Measurements from ENCODE around the gene TLNRD1.
"Not testable (repeated sequence)": the region's sequence is repeated elsewhere in the genome, so short reads cannot be mapped to it uniquely, and the experiment has no call there.

Gene TLNRD1

GRCh38 chr15:81000624-81001151 lies at the start of gene TLNRD1:
TSS of gene TLNRD1 (plus strand) at chr15:81000923. CDS start at chr15:81002272, 1,349 bp downstream.
- Mint-ChIP-seq H3K27ac (peak within 1 kb of the TSS; percentile 98), H3K36me3 (ENCODE audit: low read depth) (peaks cover 39% of the 10 kb centered on the region), H3K27me3 (no peaks in the 10 kb centered on the region), H3K9me3 (peaks cover 3% of the 10 kb centered on the region), H3K4me3 (peak within 1 kb of the TSS; percentile 94), H3K4me1 (ENCODE audit: low read depth) (peaks cover 51% of the 10 kb centered on the region)
- peak; percentile 88 for DNase-seq

GRCh38 chr15:80951941-80952340 lies 48.8 kb upstream of the TLNRD1 start:
- Mint-ChIP-seq H3K36me3 (ENCODE audit: low read depth) (peaks cover 69% of the 10 kb centered on the region), H3K4me3 (no peak overlapping the region), H3K9me3 (no peaks in the 10 kb centered on the region)

GRCh38 chr15:80953001-80953952 lies 47.4 kb upstream of the TLNRD1 start:
- Mint-ChIP-seq H3K4me1 (ENCODE audit: low read depth) (peaks cover 22% of the 10 kb centered on the region), H3K27ac (no peak overlapping the region), H3K9me3 (no peaks in the 10 kb centered on the region), H3K4me3 (no peak overlapping the region), H3K36me3 (ENCODE audit: low read depth) (peaks cover 66% of the 10 kb centered on the region), H3K27me3 (no peaks in the 10 kb centered on the region)
- no peak for DNase-seq

More at GRCh38 chr15:80951941-80952340, 48.8 kb upstream of the TLNRD1 start:
- H3K27me3 Mint-ChIP-seq, result no peaks in the 10 kb centered on the region
- peaks cover 14% of the 10 kb centered on the region for H3K4me1 Mint-ChIP-seq (ENCODE audit: low read depth)
- DNase-seq, result no peak
- no peak overlapping the region for H3K27ac Mint-ChIP-seq

- H3K9me3 Mint-ChIP-seq, result no peaks in the 10 kb centered on the region
- peaks cover 66% of the 10 kb centered on the region for H3K36me3 Mint-ChIP-seq (ENCODE audit: low read depth)
- H3K27ac Mint-ChIP-seq, result no peak overlapping the region
- no peak for DNase-seq
- no peaks in the 10 kb centered on the region for H3K27me3 Mint-ChIP-seq
- peaks cover 27% of the 10 kb centered on the region for H3K4me1 Mint-ChIP-seq (ENCODE audit: low read depth)
- H3K4me3 Mint-ChIP-seq, result no peak overlapping the region
Measured at GRCh38 chr15:80953953-80954778, 46.6 kb upstream of the TLNRD1 start.

GRCh38 chr15:80955571-80956452 lies 44.9 kb upstream of the TLNRD1 start:
- peak; percentile 63 for DNase-seq
- H3K27me3 Mint-ChIP-seq, H3K9me3 Mint-ChIP-seq, H3K4me3 Mint-ChIP-seq: not testable (repeated sequence)
- Mint-ChIP-seq H3K36me3 (ENCODE audit: low read depth) (peaks cover 66% of the 10 kb centered on the region), H3K27ac (peak overlapping the region; percentile 76), H3K4me1 (ENCODE audit: low read depth) (peaks cover 27% of the 10 kb centered on the region)

- H3K36me3 Mint-ChIP-seq (ENCODE audit: low read depth), result peaks cover 58% of the 10 kb centered on the region
- H3K27me3 Mint-ChIP-seq, result no peaks in the 10 kb centered on the region
- peaks cover 38% of the 10 kb centered on the region for H3K4me1 Mint-ChIP-seq (ENCODE audit: low read depth)
- DNase-seq, result no peak
- H3K9me3 Mint-ChIP-seq, result no peaks in the 10 kb centered on the region
- H3K4me3 Mint-ChIP-seq, result no peak overlapping the region
- H3K27ac Mint-ChIP-seq, result no peak overlapping the region
Measured at GRCh38 chr15:80957556-80957955, 43.2 kb upstream of the TLNRD1 start.

- Mint-ChIP-seq H3K9me3 (no peaks in the 10 kb centered on the region), H3K4me3 (no peak overlapping the region), H3K36me3 (ENCODE audit: low read depth) (peaks cover 58% of the 10 kb centered on the region), H3K27ac (no peak overlapping the region), H3K4me1 (ENCODE audit: low read depth) (peaks cover 42% of the 10 kb centered on the region), H3K27me3 (no peaks in the 10 kb centered on the region)
- DNase-seq, result no peak
Measured at GRCh38 chr15:80957976-80958375, 42.7 kb upstream of the TLNRD1 start.

- Mint-ChIP-seq H3K36me3 (ENCODE audit: low read depth) (peaks cover 62% of the 10 kb centered on the region), H3K27ac (no peak overlapping the region), H3K4me1 (ENCODE audit: low read depth) (peaks cover 48% of the 10 kb centered on the region), H3K9me3 (no peaks in the 10 kb centered on the region), H3K4me3 (no peak overlapping the region), H3K27me3 (no peaks in the 10 kb centered on the region)
- DNase-seq, result no peak
Measured at GRCh38 chr15:80958818-80959495, 41.8 kb upstream of the TLNRD1 start.

- peaks cover 81% of the 10 kb centered on the region for H3K36me3 Mint-ChIP-seq (ENCODE audit: low read depth)
- H3K4me3 Mint-ChIP-seq, H3K27me3 Mint-ChIP-seq, H3K9me3 Mint-ChIP-seq, DNase-seq, H3K27ac Mint-ChIP-seq: not testable (repeated sequence)
- H3K4me1 Mint-ChIP-seq (ENCODE audit: low read depth), result peaks cover 28% of the 10 kb centered on the region
Measured at GRCh38 chr15:80965454-80965853, 35.3 kb upstream of the TLNRD1 start.

GRCh38 chr15:80966431-80967197 lies 34.1 kb upstream of the TLNRD1 start:
- Mint-ChIP-seq H3K36me3 (ENCODE audit: low read depth) (peaks cover 78% of the 10 kb centered on the region), H3K27ac (no peak overlapping the region)

GRCh38 chr15:80967451-80967850 lies 33.3 kb upstream of the TLNRD1 start:
- H3K4me1 Mint-ChIP-seq (ENCODE audit: low read depth), result peaks cover 22% of the 10 kb centered on the region
- no peak for DNase-seq
- H3K9me3 Mint-ChIP-seq, result no peaks in the 10 kb centered on the region
- peaks cover 84% of the 10 kb centered on the region for H3K36me3 Mint-ChIP-seq (ENCODE audit: low read depth)
- no peak overlapping the region for H3K4me3 Mint-ChIP-seq
- H3K27me3 Mint-ChIP-seq, result no peaks in the 10 kb centered on the region
- no peak overlapping the region for H3K27ac Mint-ChIP-seq

More at GRCh38 chr15:80966431-80967197, 34.1 kb upstream of the TLNRD1 start:
- H3K9me3 Mint-ChIP-seq, result no peaks in the 10 kb centered on the region
- H3K4me3 Mint-ChIP-seq, result no peak overlapping the region
- DNase-seq, result no peak
- peaks cover 30% of the 10 kb centered on the region for H3K4me1 Mint-ChIP-seq (ENCODE audit: low read depth)
- H3K27me3 Mint-ChIP-seq, result no peaks in the 10 kb centered on the region

- H3K9me3 Mint-ChIP-seq, result no peaks in the 10 kb centered on the region
- H3K27ac Mint-ChIP-seq, result peak overlapping the region; percentile 14
- H3K36me3 Mint-ChIP-seq (ENCODE audit: low read depth), result peaks cover 82% of the 10 kb centered on the region
- H3K4me3 Mint-ChIP-seq, result no peak overlapping the region
- no peak for DNase-seq
- H3K27me3 Mint-ChIP-seq, result no peaks in the 10 kb centered on the region
- H3K4me1 Mint-ChIP-seq (ENCODE audit: low read depth), result peaks cover 16% of the 10 kb centered on the region
Measured at GRCh38 chr15:80967991-80968510, 32.7 kb upstream of the TLNRD1 start.

Data from activated T-cell treated with anti-CD3 and anti-CD28 coated beads, Interleukin-2, amount 50 U/mL, for 24 hours (primary cell).